ENCODE measurements around the gene KIF7.
"Not testable (repeated sequence)": the region's sequence is repeated elsewhere in the genome, so short reads cannot be mapped to it uniquely, and the experiment has no call there.

Gene KIF7, protein sequence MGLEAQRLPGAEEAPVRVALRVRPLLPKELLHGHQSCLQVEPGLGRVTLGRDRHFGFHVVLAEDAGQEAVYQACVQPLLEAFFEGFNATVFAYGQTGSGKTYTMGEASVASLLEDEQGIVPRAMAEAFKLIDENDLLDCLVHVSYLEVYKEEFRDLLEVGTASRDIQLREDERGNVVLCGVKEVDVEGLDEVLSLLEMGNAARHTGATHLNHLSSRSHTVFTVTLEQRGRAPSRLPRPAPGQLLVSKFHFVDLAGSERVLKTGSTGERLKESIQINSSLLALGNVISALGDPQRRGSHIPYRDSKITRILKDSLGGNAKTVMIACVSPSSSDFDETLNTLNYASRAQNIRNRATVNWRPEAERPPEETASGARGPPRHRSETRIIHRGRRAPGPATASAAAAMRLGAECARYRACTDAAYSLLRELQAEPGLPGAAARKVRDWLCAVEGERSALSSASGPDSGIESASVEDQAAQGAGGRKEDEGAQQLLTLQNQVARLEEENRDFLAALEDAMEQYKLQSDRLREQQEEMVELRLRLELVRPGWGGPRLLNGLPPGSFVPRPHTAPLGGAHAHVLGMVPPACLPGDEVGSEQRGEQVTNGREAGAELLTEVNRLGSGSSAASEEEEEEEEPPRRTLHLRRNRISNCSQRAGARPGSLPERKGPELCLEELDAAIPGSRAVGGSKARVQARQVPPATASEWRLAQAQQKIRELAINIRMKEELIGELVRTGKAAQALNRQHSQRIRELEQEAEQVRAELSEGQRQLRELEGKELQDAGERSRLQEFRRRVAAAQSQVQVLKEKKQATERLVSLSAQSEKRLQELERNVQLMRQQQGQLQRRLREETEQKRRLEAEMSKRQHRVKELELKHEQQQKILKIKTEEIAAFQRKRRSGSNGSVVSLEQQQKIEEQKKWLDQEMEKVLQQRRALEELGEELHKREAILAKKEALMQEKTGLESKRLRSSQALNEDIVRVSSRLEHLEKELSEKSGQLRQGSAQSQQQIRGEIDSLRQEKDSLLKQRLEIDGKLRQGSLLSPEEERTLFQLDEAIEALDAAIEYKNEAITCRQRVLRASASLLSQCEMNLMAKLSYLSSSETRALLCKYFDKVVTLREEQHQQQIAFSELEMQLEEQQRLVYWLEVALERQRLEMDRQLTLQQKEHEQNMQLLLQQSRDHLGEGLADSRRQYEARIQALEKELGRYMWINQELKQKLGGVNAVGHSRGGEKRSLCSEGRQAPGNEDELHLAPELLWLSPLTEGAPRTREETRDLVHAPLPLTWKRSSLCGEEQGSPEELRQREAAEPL (N-terminal part only)

DNA sequence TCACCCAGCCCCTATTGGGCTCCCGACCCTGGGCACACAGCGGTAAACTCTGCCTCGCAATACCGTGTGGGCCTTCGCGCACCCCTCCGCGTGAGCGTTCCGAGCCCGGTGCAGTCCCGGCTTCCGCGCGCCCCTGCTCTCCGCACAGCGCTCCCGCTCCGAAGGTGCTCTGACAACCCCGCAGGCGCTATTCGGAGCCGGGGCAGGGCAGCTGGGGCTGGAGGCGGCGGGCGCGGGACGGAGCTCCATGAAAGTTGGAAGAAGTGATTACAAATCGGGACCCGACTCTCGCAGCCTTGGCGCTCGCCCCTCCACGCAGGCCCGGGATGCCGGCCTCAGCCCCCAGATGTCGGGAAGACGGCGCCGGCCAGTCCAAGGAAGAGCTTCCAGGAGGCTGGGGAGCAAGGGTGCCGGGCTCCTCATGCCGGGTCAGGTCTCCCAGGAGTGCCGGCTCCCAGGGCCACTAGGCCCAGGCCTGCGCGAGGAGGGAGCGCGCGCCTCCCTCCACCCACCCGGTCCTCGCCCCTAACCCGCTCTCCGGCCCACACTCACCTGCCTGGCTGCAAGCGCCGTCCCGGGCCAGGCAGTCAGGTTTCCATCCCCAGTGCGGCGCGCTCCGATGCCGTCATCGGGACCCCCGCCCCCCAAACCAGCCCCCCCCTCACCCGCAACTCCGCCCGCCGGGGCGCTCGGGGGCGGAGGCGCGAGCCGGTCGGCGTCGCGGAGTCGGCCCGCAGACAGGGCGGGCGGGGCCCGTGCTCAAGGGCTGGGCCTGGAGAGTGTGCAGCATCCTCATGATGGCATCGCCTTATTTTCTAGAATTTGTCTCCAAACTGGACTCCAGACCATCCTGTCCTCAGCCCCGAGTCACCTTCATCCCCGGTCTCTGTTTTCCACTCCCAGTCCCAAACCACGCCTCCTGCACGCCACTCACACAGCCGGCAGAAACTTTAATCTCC, at the start of gene KIF7:
KIF7 (minus strand) TSS at position 621 of the 959 bp plus-strand sequence. CDS start 2,537 bp downstream, outside the sequence.
- DNase-seq, result peak; percentile 30

GRCh38 chr15:89704411-89704810, 49.1 kb upstream of the KIF7 start:
- no peak for DNase-seq

DNA sequence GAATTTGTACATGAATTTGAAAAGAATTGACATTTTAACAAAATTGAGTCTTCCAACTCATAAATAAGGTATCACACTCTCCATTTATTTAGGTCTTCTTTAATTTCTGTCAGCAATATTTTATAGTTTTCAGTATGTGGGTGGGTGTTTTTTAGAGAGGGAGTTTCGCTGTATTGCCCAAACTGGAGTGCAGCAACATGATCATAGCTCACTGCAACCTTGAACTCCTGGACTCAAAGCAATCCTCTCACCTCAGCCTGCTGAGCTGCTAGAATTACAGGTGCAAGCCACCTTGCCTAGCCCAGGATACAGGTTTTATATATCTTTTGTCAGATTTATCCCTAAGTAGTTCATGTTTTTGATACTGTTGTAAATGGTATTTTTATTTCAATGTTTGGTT, 39.9 kb upstream of the KIF7 start:
- DNase-seq, result no peak

- no peak for DNase-seq
These were observed 38.4 kb upstream of the KIF7 start for GRCh38 chr15:89693696-89694095.

DNA sequence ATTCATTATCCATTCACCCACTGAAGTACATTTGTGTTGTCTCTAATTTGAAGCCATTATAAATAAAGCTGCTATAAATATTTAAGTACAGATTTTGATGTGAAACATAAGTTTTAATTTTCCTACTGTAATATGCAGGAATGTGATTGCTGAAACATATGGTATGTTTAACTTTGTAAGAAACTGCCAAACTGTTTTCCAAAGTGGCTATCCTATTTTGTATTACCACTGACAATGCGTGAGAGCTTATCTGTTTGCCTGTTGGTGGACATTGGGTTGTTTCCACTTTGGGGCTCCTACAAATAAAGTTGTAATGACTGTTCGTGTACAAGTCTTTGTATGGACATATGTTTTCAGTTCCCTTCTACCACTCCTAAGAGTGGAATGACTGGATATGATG, 37.8 kb upstream of the KIF7 start:
- no peak for DNase-seq

- peak; percentile 86 for DNase-seq
These were observed 35.3 kb upstream of the KIF7 start, which contains the start of the genes PEX11A and WDR93 for GRCh38 chr15:89690276-89691218. PEX11A (minus strand) TSS chr15:89690754; CDS start chr15:89690632, 122 bp downstream. WDR93 (plus strand) TSS chr15:89690811; CDS start chr15:89701747, 10,936 bp downstream.

- DNase-seq, result not testable (repeated sequence)
These were observed 34.6 kb upstream of the KIF7 start for GRCh38 chr15:89689930-89690275.

DNA sequence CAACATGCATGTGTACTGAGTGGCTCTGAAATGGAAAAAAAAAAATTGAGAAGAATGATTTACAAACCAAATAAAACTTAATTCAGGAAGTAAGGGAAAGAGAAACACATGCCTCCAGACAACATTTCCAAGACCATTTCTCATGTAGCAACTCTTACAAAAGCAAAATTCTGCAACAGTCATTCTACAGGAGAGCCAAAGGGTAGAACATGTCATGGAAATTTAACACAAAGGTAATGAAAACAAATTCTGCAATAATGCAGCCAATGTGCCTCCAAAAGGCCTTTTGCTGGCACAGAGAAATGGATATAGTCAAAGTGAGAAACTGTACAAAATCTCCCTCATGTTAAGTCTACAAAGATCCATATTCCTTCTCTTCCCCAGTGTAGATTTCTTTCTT, 31.3 kb upstream of the KIF7 start:
- DNase-seq, result no peak

- no peak for DNase-seq
These were observed 30.7 kb upstream of the KIF7 start for GRCh38 chr15:89685995-89686394.

- DNase-seq, result no peak
These were observed 25.9 kb upstream of the KIF7 start for GRCh38 chr15:89681146-89681545.

- no peak for DNase-seq
These were observed 25.1 kb upstream of the KIF7 start for GRCh38 chr15:89680282-89680873.

GRCh38 chr15:89679212-89679611, 23.9 kb upstream of the KIF7 start, which contains the start of gene PLIN1:
PLIN1 (minus strand) TSS chr15:89679367; CDS start chr15:89677489, 1,878 bp downstream.
- DNase-seq, result no peak

- no peak for DNase-seq
These were observed 22.1 kb upstream of the KIF7 start for GRCh38 chr15:89677381-89677780.

- DNase-seq, result no peak
These were observed 20.3 kb upstream of the KIF7 start for GRCh38 chr15:89675606-89676005.

DNA sequence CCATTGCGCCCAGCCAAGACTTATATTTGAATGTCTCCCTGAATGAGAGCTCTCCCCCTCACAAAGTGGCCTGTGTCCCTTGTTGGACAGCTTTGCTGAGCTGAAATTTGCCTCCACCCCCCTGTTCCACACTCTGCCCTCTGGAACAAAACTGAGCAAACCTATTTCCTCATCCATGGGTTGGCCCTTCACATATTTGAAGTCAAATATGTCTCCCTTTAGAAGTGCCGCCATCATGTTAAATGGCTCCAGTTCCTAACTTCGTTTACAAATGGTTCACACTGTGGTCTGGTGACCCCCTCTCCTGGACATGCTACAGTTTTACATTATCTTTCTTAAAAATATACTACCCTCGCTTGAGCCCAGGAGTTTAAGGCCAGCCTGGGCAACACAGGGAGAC, 19.3 kb upstream of the KIF7 start:
- no peak for DNase-seq

GRCh38 chr15:89673165-89673512, 17.9 kb upstream of the KIF7 start:
- DNase-seq, result peak; percentile 49

DNA sequence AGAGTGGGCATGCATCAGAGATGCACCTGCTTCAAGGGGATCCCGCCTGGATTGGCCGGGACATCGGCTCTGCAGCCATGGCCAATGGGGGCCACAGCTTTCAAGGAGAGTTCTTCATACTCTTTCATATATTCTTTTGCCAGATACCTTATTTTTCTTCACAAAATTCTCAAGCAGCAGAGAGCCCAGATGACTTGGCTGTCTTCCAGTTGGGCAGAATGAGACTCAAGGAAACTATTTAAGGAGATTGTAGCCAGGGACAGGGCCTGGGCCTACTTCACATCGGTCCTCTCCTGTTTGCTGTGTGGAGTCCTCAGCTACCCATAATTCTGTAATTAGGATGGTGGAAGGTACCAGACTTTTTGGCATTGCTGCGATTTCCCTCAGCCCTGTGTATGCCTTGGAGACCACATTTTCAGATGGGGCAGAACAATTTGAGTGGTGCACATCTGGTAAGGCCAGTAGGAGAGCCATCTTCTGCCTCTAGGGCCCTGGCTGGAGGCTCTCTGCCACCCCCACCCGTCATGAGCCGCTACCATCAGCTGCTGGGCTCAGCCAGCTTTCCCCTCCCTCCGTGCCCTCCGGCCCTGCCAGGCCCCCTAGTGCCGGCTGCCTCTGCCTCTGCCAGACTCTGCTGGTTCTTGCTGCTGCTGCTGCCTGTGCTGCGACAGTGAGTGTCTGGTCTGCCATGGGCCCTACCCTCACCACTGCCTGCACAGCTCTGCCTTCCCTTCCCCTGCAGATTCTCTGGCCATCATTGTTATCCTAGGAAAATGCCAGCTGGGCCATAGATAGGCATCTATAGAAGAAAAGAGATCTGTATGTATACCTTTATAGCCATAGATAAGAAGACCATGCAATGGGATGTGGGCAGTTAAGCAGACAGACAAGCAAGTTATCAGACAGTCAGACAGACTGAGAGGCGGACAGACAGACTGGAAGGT, 17.2 kb upstream of the KIF7 start:
- DNase-seq, result no peak

GRCh38 chr15:89671687-89672086, 16.4 kb upstream of the KIF7 start:
- no peak for DNase-seq
